ENCODE measurements around the gene TMED9.
A peak's percentile ranks its signal among the peaks of the same experiment; 100 is the strongest.

Gene TMED9

GRCh38 chr5:177598477-177598876 lies 6.5 kb downstream of the TMED9 start:
- Histone ChIP-seq H3K4me3 (ENCODE audit: low read depth in 1 of 2, low read length in 2 of 2) (no peak overlapping the region), H3K4me2 (ENCODE audit: insufficient read depth, low read length) (no peak overlapping the region), H3K4me1 (ENCODE audit: insufficient read depth, low read length) (peaks cover 39% of the 10 kb centered on the region), H3K9me3 (ENCODE audit: insufficient read depth, low read length, severe bottlenecking) (no peaks in the 10 kb centered on the region), H2AFZ (ENCODE audit: low read depth, low read length) (no peak overlapping the region), H3K27ac (ENCODE audit: low read length) (no peak overlapping the region), H3K27me3 (ENCODE audit: insufficient read depth, low read length, poor library complexity) (no peaks in the 10 kb centered on the region), H3K79me2 (ENCODE audit: insufficient read depth, low read length) (peaks cover 19% of the 10 kb centered on the region), H4K20me1 (ENCODE audit: insufficient read depth, low read length) (peaks cover 16% of the 10 kb centered on the region), H3K9ac (ENCODE audit: low read depth, low read length) (no peak overlapping the region), H3K36me3 (ENCODE audit: insufficient read depth, low read length) (peaks cover 34% of the 10 kb centered on the region)
- no peak for DNase-seq
- ATAC-seq (ENCODE audit: insufficient read depth, low read depth) = no peak
- TF ChIP-seq EZH2 (IDR thresholded peaks at IDR 0.05; ENCODE audit: borderline replicate concordance, low read depth, low read length, severe bottlenecking) (no peak), CTCF (IDR thresholded peaks at IDR 0.05; ENCODE audit: borderline replicate concordance, extremely low read depth, low read length, poor library complexity, severe bottlenecking) (no peak)

GRCh38 chr5:177599731-177600507 lies 7.9 kb downstream of the TMED9 start, which contains the start of gene B4GALT7:
Gene B4GALT7 (plus strand): TSS chr5:177600132. CDS start chr5:177600211, 79 bp downstream.
- no peak for TF ChIP-seq CTCF (IDR thresholded peaks at IDR 0.05; ENCODE audit: borderline replicate concordance, extremely low read depth, low read length, poor library complexity, severe bottlenecking)
- no peak for TF ChIP-seq EZH2 (IDR thresholded peaks at IDR 0.05; ENCODE audit: borderline replicate concordance, low read depth, low read length, severe bottlenecking)
- Histone ChIP-seq H2AFZ (ENCODE audit: low read depth, low read length) (peak within 1 kb of the TSS; percentile 100), H3K36me3 (ENCODE audit: insufficient read depth, low read length) (peaks cover 19% of the 10 kb centered on the region), H3K79me2 (ENCODE audit: insufficient read depth, low read length) (peaks cover 13% of the 10 kb centered on the region), H4K20me1 (ENCODE audit: insufficient read depth, low read length) (peaks cover 5% of the 10 kb centered on the region), H3K27ac (ENCODE audit: low read length) (peak within 1 kb of the TSS; percentile 88), H3K9me3 (ENCODE audit: insufficient read depth, low read length, severe bottlenecking) (no peaks in the 10 kb centered on the region), H3K4me2 (ENCODE audit: insufficient read depth, low read length) (peak within 1 kb of the TSS; percentile 96), H3K4me1 (ENCODE audit: insufficient read depth, low read length) (peaks cover 29% of the 10 kb centered on the region), H3K4me3 (ENCODE audit: low read depth in 1 of 2, low read length in 2 of 2) (peak within 1 kb of the TSS; percentile 66 to 83), H3K9ac (ENCODE audit: low read depth, low read length) (peak within 1 kb of the TSS; percentile 91), H3K27me3 (ENCODE audit: insufficient read depth, low read length, poor library complexity) (no peaks in the 10 kb centered on the region)
- ATAC-seq (ENCODE audit: insufficient read depth, low read depth) (peak; percentile 91), DNase-seq (peak; percentile 84)

- no peaks in the 10 kb centered on the region for H3K27me3 ChIP-seq (ENCODE audit: insufficient read depth, low read length, poor library complexity)
- H3K9ac ChIP-seq (ENCODE audit: low read depth, low read length) = peak overlapping the region; percentile 91
- peaks cover 7% of the 10 kb centered on the region for H4K20me1 ChIP-seq (ENCODE audit: insufficient read depth, low read length)
- peaks cover 13% of the 10 kb centered on the region for H3K79me2 ChIP-seq (ENCODE audit: insufficient read depth, low read length)
- peak overlapping the region; percentile 75 for H3K27ac ChIP-seq (ENCODE audit: low read length)
- no peak for TF ChIP-seq CTCF (IDR thresholded peaks at IDR 0.05; ENCODE audit: borderline replicate concordance, extremely low read depth, low read length, poor library complexity, severe bottlenecking)
- no peak for TF ChIP-seq EZH2 (IDR thresholded peaks at IDR 0.05; ENCODE audit: borderline replicate concordance, low read depth, low read length, severe bottlenecking)
- peak overlapping the region; percentile 76 for H2AFZ ChIP-seq (ENCODE audit: low read depth, low read length)
- peaks cover 29% of the 10 kb centered on the region for H3K4me1 ChIP-seq (ENCODE audit: insufficient read depth, low read length)
- H3K4me2 ChIP-seq (ENCODE audit: insufficient read depth, low read length) = peak overlapping the region; percentile 96
- H3K36me3 ChIP-seq (ENCODE audit: insufficient read depth, low read length) = peaks cover 13% of the 10 kb centered on the region
- DNase-seq (no peak), ATAC-seq (ENCODE audit: insufficient read depth, low read depth) (peak; percentile 10; the same call in 2 of the 3 replicates)
- peak overlapping the region; percentile 52 to 83; a peak in 3 of 4 replicates for H3K4me3 ChIP-seq (ENCODE audit: low read depth in 1 of 2, low read length in 2 of 2)
- no peaks in the 10 kb centered on the region for H3K9me3 ChIP-seq (ENCODE audit: insufficient read depth, low read length, severe bottlenecking)
Observed at GRCh38 chr5:177600508-177601018, 8.6 kb downstream of the TMED9 start.
